OCI-LY3 (cell line): Measurements from ENCODE around the gene ADCY5.

ENCODE experiments used
- CTCF ChIP-seq: fragments of 200-600, 300-600 bp; sonication (generic); IDR thresholded peaks from 2 replicates; pipeline ENCODE4 v1.5.1; 2014; ENCODE audit warnings: antibody characterized with exemption, low read length, low read depth
- EZH2phosphoT487 ChIP-seq: fragments of 200-600 bp; shearing (Covaris generic); IDR thresholded peaks from 2 replicates; pipeline ENCODE4 v1.6.1; 2018; ENCODE audit warnings: antibody characterized with exemption, mixed run types, low read depth

GRCh38 chr3:123311201-123311600 lies 137.7 kb downstream of the ADCY5 start:
- TF ChIP-seq CTCF, result no peak
- no peak for TF ChIP-seq EZH2phosphoT487
